B cell (primary cell): ENCODE measurements around the gene DDX55. TPM values are rescaled to one million over a fixed set of nuclear protein-coding genes. Genes with fewer than 3 reads are reported as not detected.

Experiments used
- ATAC-seq: fragments of 200-7000 bp; cut with Tn5 transposase; one replicate; pipeline ENCODE4 v1.10.0; 2021; ENCODE audit warnings: low read depth, mild to moderate bottlenecking, moderate number of reproducible peaks, moderate library complexity
- CTCF ChIA-PET: fragments of 350-600 bp; sonication (Branson Sonifier 250); formaldehyde crosslinking; loops from one replicate; lab custom pipeline; 2021; ENCODE audit warnings: antibody characterized with exemption, inconsistent platforms; lab: Charles Lee
- POLR2A ChIA-PET: fragments of 350-600 bp; sonication (Branson Sonifier 250); formaldehyde crosslinking; loops from one replicate; lab custom pipeline; 2021; ENCODE audit warnings: antibody characterized with exemption; lab: Charles Lee
- DNase-seq: peaks from one replicate; pipeline ENCODE4 v3.0.0; 2013
- H2AFZ ChIP-seq: 2 replicates; pipeline ENCODE4 v1.6.1; 2012; ENCODE audit warnings: mild to moderate bottlenecking, low read depth, low read length; ENCODE audit not compliant: insufficient read depth, poor library complexity, severe bottlenecking
- H3K27ac ChIP-seq, 2 donors: 1 replicate in 1 of 2; 2 replicates in 1 of 2; pipeline ENCODE4 v1.5.1; 2012 to 2013; ENCODE audit warnings: low read length in 2 of 2, mild to moderate bottlenecking in 2 of 2, moderate library complexity in 1 of 2
- H3K27me3 ChIP-seq, 4 experiments: fragments of 200-600 bp in 1 of 4; sonication (generic) in 1 of 4; replicated peaks in 1 of 4; 1 replicate in 2 of 4; 2 replicates in 2 of 4; pipeline versions ENCODE4 v1.6.1 to v1.7.0; 2013 to 2016; ENCODE audit warnings: low read length in 3 of 4, mild to moderate bottlenecking in 2 of 4, mixed read lengths in 1 of 4, moderate library complexity in 1 of 4; ENCODE audit not compliant: insufficient read depth in 4 of 4, control insufficient read depth in 3 of 4; ENCODE audit errors: control extremely low read depth in 1 of 4
- H3K36me3 ChIP-seq, 2 experiments: replicated peaks in 1 of 2; 1 replicate in 1 of 2; 2 replicates in 1 of 2; pipeline versions ENCODE4 v1.6.1 to v1.7.1; 2013; ENCODE audit warnings: low read length in 1 of 2; ENCODE audit not compliant: insufficient read depth in 2 of 2, control insufficient read depth in 1 of 2; ENCODE audit errors: control extremely low read depth in 1 of 2, extremely low read depth in 1 of 2
- H3K4me1 ChIP-seq, 2 donors: fragments of 200-600 bp in 1 of 2; sonication (generic) in 1 of 2; 1 replicate in 1 of 2; 2 replicates in 1 of 2; pipeline versions ENCODE4 v1.5.1 to v1.6.1; 2013 to 2017; ENCODE audit warnings: low read length in 2 of 2; ENCODE audit not compliant: control insufficient read depth in 2 of 2, insufficient read depth in 2 of 2
- H3K4me2 ChIP-seq: replicated peaks from 2 replicates; pipeline ENCODE3; 2012; ENCODE audit warnings: mild to moderate bottlenecking, low read depth, low read length; ENCODE audit not compliant: poor library complexity, severe bottlenecking
- H3K4me3 ChIP-seq, 5 experiments: fragments of 200-600 bp in 1 of 5; sonication (generic) in 1 of 5; 1 replicate in 3 of 5; 2 replicates in 2 of 5; pipeline versions ENCODE4 v1.5.1 to v1.7.0; 2011 to 2016; ENCODE audit warnings: low read length in 4 of 5, mild to moderate bottlenecking in 4 of 5, low read depth in 2 of 5, control low read depth in 1 of 5, moderate library complexity in 1 of 5; ENCODE audit not compliant: insufficient read depth in 1 of 5; ENCODE audit errors: control extremely low read depth in 1 of 5, extremely low read depth in 1 of 5
- H3K79me2 ChIP-seq: fragments of 200-600 bp; sonication (generic); one replicate; pipeline ENCODE4 v1.6.0; 2016; ENCODE audit warnings: low read length; ENCODE audit not compliant: control insufficient read depth, insufficient read depth
- H3K9ac ChIP-seq: fragments of 200-600 bp; sonication (generic); 2 replicates; pipeline ENCODE4 v1.6.1; 2017; ENCODE audit warnings: mild to moderate bottlenecking, low read length, moderate library complexity
- H3K9me3 ChIP-seq, 3 donors: one replicate each; pipeline versions ENCODE4 v1.6.1 to v1.7.1; 2013; ENCODE audit warnings: low read length in 2 of 3; ENCODE audit not compliant: control insufficient read depth in 2 of 3, insufficient read depth in 1 of 3; ENCODE audit errors: control extremely low read depth in 1 of 3
- H4K20me1 ChIP-seq: 2 replicates; pipeline ENCODE4 v1.6.0; 2012; ENCODE audit warnings: mild to moderate bottlenecking, low read length; ENCODE audit not compliant: insufficient read depth, control insufficient read depth, poor library complexity, severe bottlenecking
- H3K27ac Mint-ChIP-seq: one replicate; pipeline ENCODE4 v1.8.0; 2021; ENCODE audit warnings: mixed read lengths
- H3K27me3 Mint-ChIP-seq: one replicate; pipeline ENCODE4 v1.8.0; 2021; ENCODE audit warnings: mixed read lengths
- H3K4me1 Mint-ChIP-seq: one replicate; pipeline ENCODE4 v1.8.0; 2021; ENCODE audit warnings: mixed read lengths
- H3K4me3 Mint-ChIP-seq: one replicate; pipeline ENCODE4 v1.8.0; 2021; ENCODE audit warnings: mixed read lengths
- H3K9me3 Mint-ChIP-seq: one replicate; pipeline ENCODE4 v1.8.0; 2022; ENCODE audit warnings: mixed read lengths; ENCODE audit not compliant: insufficient read depth
- CTCF ChIP-seq: fragments of 200-600 bp; IDR thresholded peaks from one replicate; pipeline ENCODE4 v1.8.0; 2022; ENCODE audit warnings: antibody characterized with exemption, mild to moderate bottlenecking
- EZH2 ChIP-seq: IDR thresholded peaks from 2 replicates; pipeline ENCODE4 v1.6.1; 2012; ENCODE audit warnings: borderline replicate concordance, low read depth, mild to moderate bottlenecking, moderate library complexity, low read length; ENCODE audit not compliant: insufficient read depth, poor library complexity, severe bottlenecking
- WGBS: methylation state at CpG from one replicate; pipeline ENCODE4 v1.1.5; 2013; ENCODE audit warnings: missing lambda C conversion rate; ENCODE audit not compliant: insufficient coverage; 5-methylcytosine and 5-hydroxymethylcytosine counted together
- intact Hi-C: fragments of 100-400 bp; cut with micrococcal nuclease; formaldehyde crosslinking; loops from one replicate; pipeline ENCODE4 v1.10.0; 2022
- polyA plus RNA-seq: library from polyadenylated mRNA; depleted of rRNA; stranded (reverse); fragments of >200 nt; gene quantifications from 2 replicates; pipeline ENCODE4 v1.2.3, GENCODE V29; 2012
- total RNA-seq, 2 donors: library from RNA; stranded (reverse); fragments of 120-200 nt in 1 of 2; gene quantifications; 1 replicate in 1 of 2; 2 replicates in 1 of 2; pipeline versions ENCODE4 v1.2.3 to v1.2.4, GENCODE V29; 2013 to 2022

The DDX55 gene
- total and polyA plus RNA-seq, 2 donors (not counting 1 experiment from before 2014, with no cell fraction given), result 33.3 to 39.9 TPM

DNA sequence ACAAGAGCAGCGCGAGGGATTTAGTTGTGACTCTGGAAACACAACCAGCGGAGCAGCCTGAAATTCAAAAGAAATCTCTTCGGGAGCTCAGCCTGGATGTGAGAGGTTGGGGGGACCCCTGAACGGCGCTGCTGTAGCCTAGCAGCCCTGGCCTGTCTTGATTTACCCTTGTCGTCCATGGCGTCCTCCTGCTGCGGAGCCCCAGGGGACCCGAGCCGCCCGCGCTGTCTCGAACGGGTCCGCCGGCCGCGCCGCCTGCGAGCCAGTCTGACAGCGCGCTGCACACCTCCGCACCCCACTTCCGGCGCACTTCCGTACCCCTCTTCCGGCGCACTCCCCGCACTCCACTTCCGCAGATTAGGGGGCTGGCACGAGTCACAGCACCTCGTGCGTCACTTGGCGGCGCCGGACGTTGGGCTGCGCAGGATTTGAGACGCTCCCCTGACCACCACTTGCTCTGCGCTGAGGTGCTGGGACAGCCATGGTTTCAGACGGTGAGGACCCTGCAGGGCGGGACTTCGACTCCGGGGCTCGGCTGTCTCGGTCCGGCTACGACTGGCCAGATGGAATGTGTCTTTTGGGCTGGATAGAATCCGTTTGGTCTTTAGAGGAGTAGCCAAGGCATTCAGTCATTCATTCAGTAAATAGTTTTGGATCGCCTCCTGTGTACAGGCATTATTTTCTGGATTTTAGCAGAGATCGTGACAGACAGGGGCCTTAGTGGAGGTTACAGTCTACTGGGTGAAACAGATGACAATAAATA lies 31.7 kb downstream of the DDX55 start, which contains the start of the genes EIF2B1 and GTF2H3:
TSS of gene EIF2B1 (minus strand) at position 308 of the 763 bp plus-strand sequence. CDS start at position 179, 129 bp downstream.
TSS of gene GTF2H3 (plus strand) at position 451 of the 763 bp plus-strand sequence. CDS start at position 482, 31 bp downstream.
- Mint-ChIP-seq H3K9me3 (no peaks in the 10 kb centered on the region), H3K27me3 (no peaks in the 10 kb centered on the region), H3K4me3 (peak within 1 kb of the TSS; percentile 96), H3K4me1 (peaks cover 25% of the 10 kb centered on the region), H3K27ac (peak within 1 kb of the TSS; percentile 95)
- Histone ChIP-seq H3K9me3 (no peaks in the 10 kb centered on the region), H3K27me3 (no peaks in the 10 kb centered on the region), H3K4me1 (peaks cover 13 to 14% of the 10 kb centered on the region in 2 donors), H2AFZ (peak within 1 kb of the TSS; percentile 85), H3K27ac (peak within 1 kb of the TSS; percentile 75 to 88), H3K36me3 (peaks cover 9 to 30% of the 10 kb centered on the region in 2 experiments), H3K9ac (peak within 1 kb of the TSS; percentile 92), H3K79me2 (peaks cover 47% of the 10 kb centered on the region), H3K4me3 (peak within 1 kb of the TSS; percentile 64 to 98 (median 92)), H3K4me2 (peak within 1 kb of the TSS; percentile 86), H4K20me1 (no peaks in the 10 kb centered on the region)
- peak; percentile 98 for ATAC-seq
- ChIA-PET CTCF (no interaction called here), POLR2A (interaction anchor here (0.6 kb wide), 1 partner anchor 50 kb away, joined by 3 read pairs; no protein-coding TSS in a partner anchor)
- intact Hi-C loops, result loop anchor here (1.0 to 2.0 kb wide), 5 partner anchors 31 to 129 kb away; partner anchors contain the start of genes ATP6V0A2, DDX55, DNAH10 and TCTN2
- TF ChIP-seq CTCF (no peak), EZH2 (no peak)
- under 1% methylated on average over 52 of the region's 52 CpGs for WGBS
- peak; percentile 97 for DNase-seq

DNA sequence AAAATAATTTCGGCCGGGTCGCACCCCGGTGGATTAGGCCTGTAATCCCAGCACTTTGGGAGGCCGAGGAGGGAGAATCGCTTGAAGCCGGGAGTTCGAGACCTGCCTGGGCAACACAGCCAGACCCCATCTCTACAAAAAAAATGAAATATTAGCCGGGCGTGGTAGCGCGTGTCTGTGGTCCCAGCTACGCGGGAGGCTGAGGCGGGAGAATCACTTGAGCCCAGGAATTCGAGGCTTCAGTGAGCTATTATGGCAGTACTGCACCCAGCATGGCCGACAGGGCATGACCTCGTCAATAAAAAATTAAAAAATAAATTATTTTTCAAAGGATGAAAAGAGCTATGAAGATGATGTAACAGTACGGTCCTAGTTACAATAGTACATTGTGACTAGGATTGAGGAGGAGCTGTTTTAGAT lies 32.3 kb downstream of the DDX55 start:
- ChIA-PET POLR2A (no interaction called here), CTCF (no interaction called here)
- peaks cover 13 to 14% of the 10 kb centered on the region in 2 donors for H3K4me1 ChIP-seq
- peak overlapping the region; percentile 64 to 98 (median 92) for H3K4me3 ChIP-seq
- H2AFZ ChIP-seq, result peak overlapping the region; percentile 85
- peak overlapping the region; percentile 75 to 88 for H3K27ac ChIP-seq
- H4K20me1 ChIP-seq, result no peaks in the 10 kb centered on the region
- H3K79me2 ChIP-seq, result peaks cover 47% of the 10 kb centered on the region
- H3K27me3 ChIP-seq, result no peaks in the 10 kb centered on the region
- WGBS, result 13% methylated on average over 16 of the region's 19 CpGs
- H3K4me3 Mint-ChIP-seq, result peak overlapping the region; percentile 96
- no peak for TF ChIP-seq CTCF
- TF ChIP-seq EZH2, result no peak
- peak overlapping the region; percentile 86 for H3K4me2 ChIP-seq
- H3K9me3 ChIP-seq, result no peaks in the 10 kb centered on the region
- ATAC-seq, result no peak
- peak overlapping the region; percentile 95 for H3K27ac Mint-ChIP-seq
- peaks cover 9 to 24% of the 10 kb centered on the region in 2 experiments for H3K36me3 ChIP-seq
- DNase-seq, result no peak
- peaks cover 25% of the 10 kb centered on the region for H3K4me1 Mint-ChIP-seq
- no peaks in the 10 kb centered on the region for H3K9me3 Mint-ChIP-seq
- intact Hi-C loops, result no loop called here
- H3K27me3 Mint-ChIP-seq, result no peaks in the 10 kb centered on the region
- peak overlapping the region; percentile 92 for H3K9ac ChIP-seq
